Retina (tissue), 1 donor: ENCODE results near the gene B3GAT2.
A peak's percentile ranks its signal among the peaks of the same experiment; 100 is the strongest.

ENCODE experiments used
- DNase-seq: peaks from one replicate; pipeline ENCODE4 v3.0.0-alpha.2; 2016

Gene B3GAT2

GRCh38 chr6:70894001-70894400, 62.9 kb downstream of the B3GAT2 start:
- no peak for DNase-seq

- DNase-seq, result no peak
These were observed 67.6 kb downstream of the B3GAT2 start for GRCh38 chr6:70889270-70889669.

GRCh38 chr6:70886661-70887060, 70.2 kb downstream of the B3GAT2 start:
- DNase-seq, result no peak

- DNase-seq, result no peak
These were observed 70.8 kb downstream of the B3GAT2 start for GRCh38 chr6:70886071-70886470.

- DNase-seq, result peak; percentile 83
These were observed 72.5 kb downstream of the B3GAT2 start for GRCh38 chr6:70884074-70884983.

- DNase-seq, result no peak
These were observed 77.4 kb downstream of the B3GAT2 start for GRCh38 chr6:70879496-70879895.

GRCh38 chr6:70874181-70874913, 82.5 kb downstream of the B3GAT2 start:
- no peak for DNase-seq

- DNase-seq, result no peak
These were observed 84.4 kb downstream of the B3GAT2 start for GRCh38 chr6:70872469-70872868.

GRCh38 chr6:70864401-70864800, 92.5 kb downstream of the B3GAT2 start:
- DNase-seq, result no peak

GRCh38 chr6:70863343-70863742, 93.5 kb downstream of the B3GAT2 start:
- no peak for DNase-seq

GRCh38 chr6:70860920-70861319, 95.9 kb downstream of the B3GAT2 start:
- DNase-seq, result no peak

GRCh38 chr6:70860045-70860444, 96.8 kb downstream of the B3GAT2 start:
- DNase-seq, result no peak

- DNase-seq, result no peak
These were observed 99.3 kb downstream of the B3GAT2 start for GRCh38 chr6:70857387-70858077.

GRCh38 chr6:70852667-70853246, 104.1 kb downstream of the B3GAT2 start:
- no peak for DNase-seq

GRCh38 chr6:70849348-70850069, 107.4 kb downstream of the B3GAT2 start:
- DNase-seq, result no peak

GRCh38 chr6:70847106-70848084, 109.5 kb downstream of the B3GAT2 start:
- DNase-seq, result no peak

GRCh38 chr6:70846207-70846835, 110.5 kb downstream of the B3GAT2 start:
- DNase-seq, result no peak

GRCh38 chr6:70844301-70844700, 112.6 kb downstream of the B3GAT2 start:
- DNase-seq, result no peak

- no peak for DNase-seq
These were observed 113.4 kb downstream of the B3GAT2 start for GRCh38 chr6:70843328-70843918.

- DNase-seq, result no peak
These were observed 114.3 kb downstream of the B3GAT2 start for GRCh38 chr6:70842541-70842940.
